HG03196 (cell line): Measurements from ENCODE around the gene FAM118A.
"Not testable (repeated sequence)": the region's sequence is repeated elsewhere in the genome, so short reads cannot be mapped to it uniquely, and the experiment has no call there.

Experiments
- ATAC-seq: cut with Tn5 transposase; IDR thresholded peaks from one replicate; pipeline ENCODE4 v1.9.1; 2021; ENCODE audit not compliant: unreplicated experiment

Gene FAM118A

GRCh38 chr22:45328822-45329529, 19.2 kb downstream of the FAM118A start:
- ATAC-seq: no peak

- no peak for ATAC-seq
Observed at GRCh38 chr22:45329530-45329936, 19.8 kb downstream of the FAM118A start.

- no peak for ATAC-seq
Observed at GRCh38 chr22:45330548-45330947, 20.8 kb downstream of the FAM118A start.

- ATAC-seq: no peak
Observed at GRCh38 chr22:45331486-45331885, 21.8 kb downstream of the FAM118A start.

- ATAC-seq: no peak
Observed at GRCh38 chr22:45332001-45332400, 22.3 kb downstream of the FAM118A start.

GRCh38 chr22:45334068-45334467, 24.3 kb downstream of the FAM118A start:
- ATAC-seq: no peak

- no peak for ATAC-seq
Observed at GRCh38 chr22:45334528-45334927, 24.8 kb downstream of the FAM118A start.

- ATAC-seq: no peak
Observed at GRCh38 chr22:45335021-45335818, 25.5 kb downstream of the FAM118A start.

- no peak for ATAC-seq
Observed at GRCh38 chr22:45335854-45336522, 26.3 kb downstream of the FAM118A start.

GRCh38 chr22:45336971-45337431, 27.3 kb downstream of the FAM118A start:
- ATAC-seq: no peak

- ATAC-seq: no peak
Observed at GRCh38 chr22:45337536-45337935, 27.8 kb downstream of the FAM118A start.

GRCh38 chr22:45338795-45339194, 29.1 kb downstream of the FAM118A start:
- ATAC-seq: no peak

- ATAC-seq: no peak
Observed at GRCh38 chr22:45340323-45340722, 30.6 kb downstream of the FAM118A start.

- ATAC-seq: no peak
Observed at GRCh38 chr22:45341498-45341897, 31.8 kb downstream of the FAM118A start.

GRCh38 chr22:45343143-45343542, 33.4 kb downstream of the FAM118A start:
- ATAC-seq: no peak

- no peak for ATAC-seq
Observed at GRCh38 chr22:45344334-45344733, 34.6 kb downstream of the FAM118A start.

GRCh38 chr22:45349916-45350315, 40.2 kb downstream of the FAM118A start:
- no peak for ATAC-seq

- no peak for ATAC-seq
Observed at GRCh38 chr22:45351956-45352355, 42.2 kb downstream of the FAM118A start.

GRCh38 chr22:45352757-45353156, 43.0 kb downstream of the FAM118A start:
- not testable (repeated sequence) for ATAC-seq

GRCh38 chr22:45353786-45354185, 44.1 kb downstream of the FAM118A start:
- no peak for ATAC-seq

GRCh38 chr22:45357490-45357889, 47.8 kb downstream of the FAM118A start:
- no peak for ATAC-seq

GRCh38 chr22:45358127-45358526, 48.4 kb downstream of the FAM118A start:
- ATAC-seq: no peak
